GM21528 (cell line): ENCODE results near the gene WFDC2.

Experiments used
- ATAC-seq: cut with Tn5 transposase; IDR thresholded peaks from one replicate; pipeline ENCODE4 v1.9.1; 2021; ENCODE audit warnings: mild to moderate bottlenecking, moderate library complexity; ENCODE audit not compliant: unreplicated experiment, low FRiP score

Gene WFDC2

GRCh38 chr20:45489083-45489531 lies 19.6 kb downstream of the WFDC2 start:
- no peak for ATAC-seq

GRCh38 chr20:45495501-45495941 lies 26.0 kb downstream of the WFDC2 start:
- no peak for ATAC-seq

GRCh38 chr20:45496166-45496565 lies 26.6 kb downstream of the WFDC2 start:
- no peak for ATAC-seq

GRCh38 chr20:45497971-45498494 lies 28.5 kb downstream of the WFDC2 start:
- ATAC-seq: no peak

DNA sequence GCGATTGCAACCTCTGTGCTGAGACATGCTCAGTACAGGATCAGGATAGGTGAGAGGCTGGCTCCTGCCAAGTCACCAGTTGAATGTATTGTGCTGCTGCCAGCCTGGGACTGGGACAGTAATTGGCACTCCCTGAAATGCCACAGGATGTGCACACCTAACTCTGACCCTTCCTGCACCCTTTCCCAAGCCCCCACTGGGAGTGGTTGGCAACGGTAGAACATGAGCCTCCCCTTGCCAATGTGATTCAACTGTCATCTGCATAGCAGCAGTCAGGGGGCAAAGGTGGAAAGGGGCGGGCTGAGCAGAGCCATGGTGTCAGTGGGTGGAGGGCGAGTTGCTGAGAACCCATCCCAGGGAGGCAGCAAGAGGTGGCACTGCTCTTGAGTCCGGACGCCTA lies 30.5 kb downstream of the WFDC2 start:
- no peak for ATAC-seq

DNA sequence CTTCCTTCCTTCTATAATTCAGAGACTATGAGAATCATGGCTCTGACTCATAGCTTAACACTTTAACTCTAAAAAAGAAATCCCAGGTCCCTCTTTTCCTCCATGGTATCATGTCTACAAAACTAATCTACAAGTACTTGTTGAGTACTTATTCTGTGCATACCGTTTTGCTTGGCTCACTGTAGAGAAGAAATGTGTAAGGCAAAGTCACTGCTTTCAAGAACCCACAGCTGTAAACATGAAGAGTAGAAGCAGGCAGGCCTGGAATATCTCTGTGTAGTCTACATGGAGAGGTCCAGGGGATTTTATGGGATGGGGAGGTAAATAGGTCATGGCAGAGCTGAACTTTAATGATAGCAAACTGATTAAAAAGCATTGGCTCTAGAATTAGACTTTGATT lies 32.0 kb downstream of the WFDC2 start:
- no peak for ATAC-seq

DNA sequence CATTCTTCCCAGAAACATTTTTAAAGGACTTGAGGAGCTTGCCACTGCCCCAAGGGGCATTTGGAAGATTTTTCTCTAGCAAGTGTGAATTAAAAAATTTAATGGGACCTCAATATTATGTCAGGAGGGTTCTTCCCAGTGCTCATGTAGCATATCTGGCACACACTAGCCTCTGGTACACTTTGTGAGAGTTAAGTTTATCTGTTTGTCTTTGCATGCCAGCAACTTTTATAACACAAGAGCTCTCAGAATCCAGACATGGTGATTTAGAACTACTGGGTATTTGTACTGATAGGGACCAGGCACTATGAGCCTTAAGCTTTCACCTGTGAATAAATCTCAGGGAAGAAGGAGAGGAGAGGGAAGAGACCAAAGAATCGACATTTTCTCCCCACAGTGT lies 33.0 kb downstream of the WFDC2 start:
- no peak for ATAC-seq

- no peak for ATAC-seq
Observed at GRCh38 chr20:45503403-45503802, 33.9 kb downstream of the WFDC2 start.

DNA sequence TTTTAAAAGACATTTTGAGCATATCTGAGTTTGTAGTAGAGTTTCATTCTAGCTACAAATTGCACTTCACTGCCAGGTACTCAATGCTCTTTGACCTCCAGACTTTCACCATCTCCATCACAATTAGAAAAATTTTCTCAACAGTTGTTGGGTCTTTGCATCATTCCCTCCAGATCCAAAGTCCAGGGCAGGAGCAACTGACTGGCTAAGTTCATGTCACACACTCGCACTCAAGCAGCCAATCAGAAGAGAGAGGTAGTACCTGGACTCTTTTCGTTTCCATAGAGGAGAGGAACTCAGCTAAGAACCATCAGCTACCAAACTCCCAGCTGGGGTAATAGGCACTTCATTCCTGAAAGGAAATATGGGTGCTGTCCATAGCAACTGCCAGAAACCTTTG lies 36.8 kb downstream of the WFDC2 start:
- no peak for ATAC-seq

DNA sequence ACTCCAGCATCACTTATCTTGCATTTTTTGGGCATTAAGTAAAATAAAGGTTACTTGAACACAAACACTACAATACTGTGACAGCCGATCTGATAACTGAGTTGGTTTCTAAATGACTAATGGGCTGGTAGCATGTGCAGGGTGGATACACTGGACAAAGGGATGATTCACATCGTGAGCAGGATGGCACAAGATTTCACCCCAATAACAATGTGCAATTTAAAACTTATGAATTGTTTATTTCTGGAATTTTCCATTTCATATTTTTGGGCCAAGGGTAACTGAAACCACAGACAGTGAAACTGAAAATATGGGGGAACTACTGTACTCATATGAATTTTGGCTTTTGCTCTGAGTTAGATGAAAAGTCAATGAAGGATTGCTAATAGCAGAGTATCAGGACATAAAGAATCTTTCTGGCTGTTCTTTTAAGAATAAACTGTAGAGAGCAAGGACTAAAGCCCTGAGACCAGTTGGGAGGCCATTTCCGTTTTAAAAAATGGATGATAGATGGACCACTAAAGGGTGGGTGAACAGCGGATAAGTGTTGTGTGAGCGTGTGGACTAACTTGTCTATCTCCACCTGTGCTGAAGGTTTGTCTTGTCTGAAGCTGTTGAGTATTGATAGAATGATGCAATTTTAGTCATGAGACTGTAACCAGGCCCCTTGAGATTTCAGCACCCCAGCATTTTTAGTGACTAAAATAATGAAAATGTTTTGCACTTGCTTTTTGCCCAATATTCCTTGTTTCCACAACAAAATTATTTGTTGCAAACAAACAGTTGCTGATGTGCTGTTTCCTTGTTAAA lies 37.7 kb downstream of the WFDC2 start:
- no peak for ATAC-seq

- no peak for ATAC-seq
Observed at GRCh38 chr20:45508068-45508886, 38.7 kb downstream of the WFDC2 start.

- no peak for ATAC-seq
Observed at GRCh38 chr20:45509091-45509490, 39.5 kb downstream of the WFDC2 start.

GRCh38 chr20:45510242-45510862 lies 40.8 kb downstream of the WFDC2 start:
- ATAC-seq: no peak

DNA sequence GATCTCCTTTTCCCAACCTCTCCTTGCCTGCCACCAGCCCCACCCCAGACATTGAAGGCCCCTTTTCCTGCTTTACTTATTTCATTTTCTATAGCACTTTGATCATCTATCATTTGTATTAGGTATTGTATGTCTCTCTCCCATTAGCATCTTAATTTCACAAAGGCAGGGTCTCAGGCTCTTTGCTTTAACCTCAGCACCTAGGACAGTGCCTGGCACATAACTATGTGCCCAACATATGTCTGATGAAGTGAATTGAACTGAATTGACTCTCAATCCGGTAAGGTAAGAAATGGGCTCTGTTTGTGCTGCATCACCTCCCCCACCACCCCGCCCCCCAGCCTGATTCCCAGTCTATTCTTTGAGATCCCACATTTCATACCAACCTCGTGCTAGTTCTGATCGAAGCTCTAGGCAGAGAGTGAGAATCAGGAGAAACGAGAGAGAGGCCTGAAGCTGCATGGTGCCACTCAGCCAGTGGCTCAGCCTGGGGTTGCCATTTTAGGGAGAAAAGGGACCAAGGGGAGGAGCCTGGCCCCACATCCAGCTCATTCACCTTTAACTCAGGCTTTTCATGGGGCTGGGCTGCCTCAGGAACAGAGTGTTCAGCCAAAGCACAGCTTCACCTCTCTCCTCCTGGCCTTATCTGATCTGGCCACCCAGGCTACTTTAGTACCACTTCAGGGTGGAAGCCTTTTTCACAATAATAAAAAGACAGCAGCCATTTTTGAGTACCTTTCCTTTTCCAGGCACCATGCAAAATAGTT lies 45.8 kb downstream of the WFDC2 start, which contains the start of gene SPINT3:
TSS of gene SPINT3 (minus strand) at position 476 of the 767 bp plus-strand sequence. CDS start at position 462, 14 bp downstream.
- no peak for ATAC-seq

GRCh38 chr20:45518282-45518681 lies 48.7 kb downstream of the WFDC2 start:
- no peak for ATAC-seq

DNA sequence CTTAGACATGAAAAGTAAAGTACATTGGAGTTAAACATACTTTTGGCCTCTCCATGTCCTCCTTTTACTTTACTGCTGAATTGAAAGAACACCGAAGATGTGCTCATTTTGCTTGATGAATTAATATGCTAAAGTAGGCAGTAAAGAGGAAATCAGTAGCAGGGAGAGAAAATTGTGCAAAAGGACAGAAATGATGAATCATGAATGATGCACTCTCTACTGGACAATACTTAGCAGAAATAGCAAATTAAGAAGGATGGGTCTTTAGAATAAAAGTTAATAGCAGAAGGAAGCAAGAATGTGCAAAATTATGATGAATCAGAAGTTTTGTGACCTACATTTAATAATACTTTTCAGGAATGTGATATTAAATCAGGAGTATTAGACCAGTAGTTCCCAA lies 54.3 kb downstream of the WFDC2 start:
- no peak for ATAC-seq

DNA sequence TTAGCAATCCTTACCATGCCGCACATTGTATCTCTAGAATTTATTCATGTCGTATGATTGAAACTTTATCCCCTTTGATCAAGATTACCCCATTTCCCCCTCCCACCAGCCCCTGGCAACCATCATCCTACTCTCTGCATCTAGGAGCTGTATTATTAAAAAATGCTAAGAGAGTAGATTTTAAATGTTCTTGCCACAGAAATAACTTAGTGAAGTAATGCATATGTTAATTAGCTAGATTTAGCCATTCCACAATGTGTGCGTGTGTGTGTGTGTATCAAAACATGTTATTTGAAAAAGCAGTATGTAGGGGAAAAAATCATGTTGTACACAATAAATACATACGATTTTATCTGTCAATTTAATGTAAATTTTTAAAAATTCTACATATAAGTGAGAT lies 57.7 kb downstream of the WFDC2 start:
- ATAC-seq: no peak
